Measurements from ENCODE around the gene DDX41.
A peak's percentile ranks its signal among the peaks of the same experiment; 100 is the strongest.

Gene DDX41

DNA sequence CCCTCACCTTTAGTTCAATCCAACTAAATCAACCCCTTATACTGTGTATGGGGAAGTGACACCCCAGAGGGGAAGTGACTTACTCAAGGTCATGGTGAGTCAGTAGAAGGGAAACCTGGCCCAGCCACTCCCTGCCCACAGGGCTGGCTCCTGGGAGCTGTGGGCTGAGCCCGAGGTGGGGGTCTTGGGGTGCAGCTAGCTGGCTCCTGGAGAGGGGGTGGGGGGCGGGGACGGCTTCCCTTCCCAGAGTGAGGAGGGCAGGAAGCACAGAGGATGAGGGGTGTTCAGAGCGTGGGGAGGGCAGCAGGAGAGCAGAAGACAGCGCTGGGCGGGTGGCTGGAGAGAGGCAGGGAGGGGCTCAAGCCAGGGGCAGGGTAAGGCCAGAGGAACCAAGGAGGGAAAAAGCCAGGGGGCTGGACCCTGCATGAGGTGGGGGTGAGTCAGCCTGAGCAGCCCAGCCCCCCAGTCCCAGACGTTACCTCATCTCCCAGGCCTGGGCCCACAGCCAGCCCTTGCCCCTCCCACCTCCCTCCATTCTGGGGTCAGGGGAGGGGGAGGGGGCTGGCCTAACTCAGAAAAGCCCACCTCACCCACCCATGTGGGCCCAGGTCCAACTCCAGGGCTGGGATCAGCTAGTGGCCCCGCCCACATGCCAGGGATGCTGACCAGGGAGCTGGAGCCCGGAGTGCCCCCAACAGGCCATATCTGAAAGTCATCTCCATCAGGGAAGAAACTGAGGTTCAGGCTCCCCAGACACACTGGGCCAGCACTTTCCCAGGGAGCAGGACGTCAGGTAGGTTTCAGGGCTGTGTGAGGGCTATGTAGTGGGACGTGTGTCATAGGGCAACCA is 22.2 kb downstream of the DDX41 start:
- H3K4me3 ChIP-seq (ENCODE audit: low read depth, low read length), result no peak overlapping the region
- DNase-seq (ENCODE audit: low read depth), result peak; percentile 46

DNA sequence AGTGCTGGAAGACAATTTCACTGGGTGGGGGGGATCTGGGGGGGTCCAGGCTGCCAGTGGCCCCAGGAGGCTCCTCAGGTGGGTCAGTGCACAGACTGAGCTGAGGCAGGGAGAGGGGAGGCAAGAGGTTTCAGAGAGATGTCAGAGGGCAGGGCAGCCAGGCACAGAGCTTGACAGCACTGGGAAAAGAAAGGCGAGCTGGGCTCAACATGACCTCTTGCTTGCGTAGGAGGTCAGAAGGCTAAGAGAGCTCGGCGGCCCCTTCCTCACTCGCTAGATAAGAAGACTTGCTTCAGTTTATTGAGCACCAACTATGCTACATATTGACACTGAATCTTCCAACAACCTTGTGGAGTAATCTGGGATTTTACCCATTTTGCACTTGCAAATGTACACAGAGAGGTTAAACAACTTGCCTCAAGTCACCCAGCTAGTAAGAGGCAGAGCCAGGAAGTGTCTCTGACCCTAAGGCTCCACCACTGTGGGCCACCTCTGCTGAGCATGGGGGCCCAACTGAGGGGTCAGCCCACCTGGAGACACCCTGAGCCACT is 22.9 kb downstream of the DDX41 start:
- no peak overlapping the region for H3K4me3 ChIP-seq (ENCODE audit: low read depth, low read length)
- no peak for DNase-seq (ENCODE audit: low read depth)
- TF ChIP-seq, protein P1, sequence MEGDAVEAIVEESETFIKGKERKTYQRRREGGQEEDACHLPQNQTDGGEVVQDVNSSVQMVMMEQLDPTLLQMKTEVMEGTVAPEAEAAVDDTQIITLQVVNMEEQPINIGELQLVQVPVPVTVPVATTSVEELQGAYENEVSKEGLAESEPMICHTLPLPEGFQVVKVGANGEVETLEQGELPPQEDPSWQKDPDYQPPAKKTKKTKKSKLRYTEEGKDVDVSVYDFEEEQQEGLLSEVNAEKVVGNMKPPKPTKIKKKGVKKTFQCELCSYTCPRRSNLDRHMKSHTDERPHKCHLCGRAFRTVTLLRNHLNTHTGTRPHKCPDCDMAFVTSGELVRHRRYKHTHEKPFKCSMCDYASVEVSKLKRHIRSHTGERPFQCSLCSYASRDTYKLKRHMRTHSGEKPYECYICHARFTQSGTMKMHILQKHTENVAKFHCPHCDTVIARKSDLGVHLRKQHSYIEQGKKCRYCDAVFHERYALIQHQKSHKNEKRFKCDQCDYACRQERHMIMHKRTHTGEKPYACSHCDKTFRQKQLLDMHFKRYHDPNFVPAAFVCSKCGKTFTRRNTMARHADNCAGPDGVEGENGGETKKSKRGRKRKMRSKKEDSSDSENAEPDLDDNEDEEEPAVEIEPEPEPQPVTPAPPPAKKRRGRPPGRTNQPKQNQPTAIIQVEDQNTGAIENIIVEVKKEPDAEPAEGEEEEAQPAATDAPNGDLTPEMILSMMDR (IDR thresholded peaks at IDR 0.05; ENCODE audit: insufficient read depth, low read depth, low read length, missing control alignments), result no peak

More for the DNA sequence above, 22.2 kb downstream of the DDX41 start:
- TF ChIP-seq, protein P1 (IDR thresholded peaks at IDR 0.05; ENCODE audit: insufficient read depth, low read depth, low read length, missing control alignments), result no peak

DNA sequence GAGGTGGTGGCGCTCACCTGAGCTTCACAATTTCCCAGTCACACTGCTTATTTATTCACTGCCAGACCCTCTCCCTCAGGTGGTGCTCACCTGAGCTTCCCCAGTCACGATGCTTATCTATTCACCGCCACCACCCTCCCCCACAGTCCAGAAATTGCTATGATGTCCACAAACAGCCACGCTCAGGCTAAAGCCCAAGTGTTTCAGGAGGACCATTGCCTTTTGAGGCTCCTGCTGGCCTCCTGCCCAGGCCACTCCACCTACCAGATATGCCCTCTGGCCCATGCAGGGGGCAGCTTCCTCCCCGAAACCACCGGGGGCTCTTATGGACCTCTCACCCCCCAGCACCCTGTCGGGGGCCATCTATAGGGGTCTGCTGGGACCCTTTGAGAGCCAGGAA is 23.9 kb downstream of the DDX41 start:
- no peak overlapping the region for H3K4me3 ChIP-seq (ENCODE audit: low read depth, low read length)
- TF ChIP-seq, protein P1 (IDR thresholded peaks at IDR 0.05; ENCODE audit: insufficient read depth, low read depth, low read length, missing control alignments), result no peak

DNA sequence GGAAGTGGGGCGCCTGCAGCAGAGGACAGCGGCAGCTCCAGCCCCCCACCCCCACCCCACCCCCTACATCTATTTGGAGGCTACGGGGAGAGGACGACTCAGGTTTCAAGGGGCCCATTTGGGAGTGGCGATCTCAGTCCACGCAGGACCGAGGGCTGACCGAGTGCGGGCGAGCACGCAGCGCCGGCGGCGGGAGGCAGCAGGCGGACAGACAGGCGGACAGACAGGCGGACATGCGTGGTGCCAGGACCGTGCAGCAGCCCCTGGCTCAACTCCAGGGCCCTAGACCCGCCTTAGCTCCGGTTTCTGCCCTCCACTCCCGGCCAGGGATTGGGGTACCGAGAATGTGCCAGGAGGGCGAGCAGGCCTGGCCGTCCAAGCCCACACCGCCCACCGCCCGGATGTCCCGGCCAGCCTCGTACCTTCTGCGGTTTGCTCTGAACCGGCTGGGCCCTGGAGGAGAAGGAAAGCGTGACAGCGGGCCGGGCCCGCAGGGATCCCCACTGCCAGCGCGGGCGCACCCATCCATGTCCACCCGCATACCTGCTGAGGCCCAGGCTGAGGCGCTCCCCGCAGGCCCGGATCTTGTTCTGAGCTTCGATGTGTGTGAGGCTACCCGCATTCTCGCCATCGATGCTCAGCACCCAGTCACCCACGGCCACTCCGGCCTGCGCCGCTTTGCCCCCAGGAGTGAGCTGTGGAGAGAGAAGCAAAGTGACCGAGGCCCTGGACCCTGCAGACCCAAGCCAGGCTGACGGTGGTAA is 24.6 kb downstream of the DDX41 start:
- no peak overlapping the region for H3K4me3 ChIP-seq (ENCODE audit: low read depth, low read length)
- DNase-seq (ENCODE audit: low read depth), result no peak
- TF ChIP-seq, protein P1 (IDR thresholded peaks at IDR 0.05; ENCODE audit: insufficient read depth, low read depth, low read length, missing control alignments), result no peak

More for the DNA sequence above, 23.9 kb downstream of the DDX41 start:
- DNase-seq (ENCODE audit: low read depth), result no peak

DNA sequence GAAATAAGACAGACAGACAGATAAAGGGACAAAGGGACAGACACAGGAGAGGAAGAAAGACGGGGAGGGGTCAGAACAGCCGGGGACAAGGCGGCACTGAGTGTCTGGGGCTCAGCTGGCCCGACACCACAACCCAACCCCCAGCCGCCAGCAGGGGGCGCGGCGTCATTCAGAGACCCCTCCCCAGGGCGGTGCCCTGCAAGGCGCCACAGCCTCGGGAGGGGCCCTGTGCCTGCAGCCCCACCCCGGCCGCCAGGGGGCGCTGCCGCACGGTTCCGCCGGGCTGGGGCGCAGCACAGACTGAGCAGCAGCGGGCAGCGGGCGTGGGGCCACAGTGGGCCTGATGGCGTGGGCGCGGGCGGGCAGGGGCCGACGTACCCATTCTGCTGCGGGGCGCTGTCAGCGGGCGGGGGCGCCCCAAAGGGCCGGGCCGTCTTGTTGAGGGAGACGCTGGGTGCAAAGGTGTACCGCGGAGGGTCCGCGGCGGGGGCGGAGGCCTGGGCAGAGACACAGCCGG is 25.3 kb downstream of the DDX41 start:
- TF ChIP-seq, protein P1 (IDR thresholded peaks at IDR 0.05; ENCODE audit: insufficient read depth, low read depth, low read length, missing control alignments), result peak; percentile 72
- peak; percentile 76 for DNase-seq (ENCODE audit: low read depth)
- no peak overlapping the region for H3K4me3 ChIP-seq (ENCODE audit: low read depth, low read length)

DNA sequence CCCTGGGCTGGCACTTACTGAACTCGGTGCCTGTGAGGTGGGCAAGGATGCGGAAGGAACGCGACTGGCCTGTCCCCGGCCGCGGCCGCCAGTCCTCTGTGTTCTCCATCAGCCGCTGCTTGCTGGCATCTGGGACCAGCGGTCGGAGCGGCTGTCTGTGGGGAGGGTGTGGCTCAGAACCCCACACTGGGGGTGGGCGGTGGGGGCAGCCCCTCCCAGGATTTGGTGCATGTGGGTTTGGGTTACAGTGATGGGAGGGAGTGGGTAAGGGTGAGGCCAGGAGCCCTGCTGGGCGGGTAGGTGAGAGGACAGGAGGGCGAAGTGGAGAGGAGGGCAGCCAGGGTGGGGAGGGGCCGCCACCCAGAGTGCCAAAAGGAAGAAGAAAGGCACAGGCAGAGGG is 25.8 kb downstream of the DDX41 start:
- no peak overlapping the region for H3K4me3 ChIP-seq (ENCODE audit: low read depth, low read length)
- TF ChIP-seq, protein P1 (IDR thresholded peaks at IDR 0.05; ENCODE audit: insufficient read depth, low read depth, low read length, missing control alignments), result no peak
- DNase-seq (ENCODE audit: low read depth), result no peak

All from GM12865 (cell line).